BE2C (cell line): ENCODE results near the gene SLC7A5.
A peak's percentile ranks its signal among the peaks of the same experiment; 100 is the strongest.

Experiments used
- DNase-seq: peaks from one replicate; pipeline ENCODE4 v3.0.0-alpha.2; 2020
- H3K27me3 ChIP-seq: fragments of 250-450 bp; sonication (Bioruptor Pico); 2 replicates; pipeline ENCODE4 v1.5.1; 2020; ENCODE audit warnings: mild to moderate bottlenecking
- H3K36me3 ChIP-seq: fragments of 250-450 bp; sonication (Bioruptor Pico); 2 replicates; pipeline ENCODE4 v1.5.1; 2020; ENCODE audit warnings: mild to moderate bottlenecking
- H3K4me1 ChIP-seq: fragments of 250-450 bp; sonication (Bioruptor Pico); 2 replicates; pipeline ENCODE4 v1.5.1; 2020
- H3K4me3 ChIP-seq: 2 replicates; pipeline ENCODE4 v1.5.1; 2011; ENCODE audit warnings: low read depth, low read length
- H3K9me3 ChIP-seq: fragments of 250-450 bp; sonication (Bioruptor Pico); 2 replicates; pipeline ENCODE4 v1.5.1; 2020
- TF ChIP-seq, protein P1 (sequence below): IDR thresholded peaks from 2 replicates; pipeline ENCODE4 v1.5.1; 2012; ENCODE audit warnings: mild to moderate bottlenecking, low read depth, low read length

Gene SLC7A5

DNA sequence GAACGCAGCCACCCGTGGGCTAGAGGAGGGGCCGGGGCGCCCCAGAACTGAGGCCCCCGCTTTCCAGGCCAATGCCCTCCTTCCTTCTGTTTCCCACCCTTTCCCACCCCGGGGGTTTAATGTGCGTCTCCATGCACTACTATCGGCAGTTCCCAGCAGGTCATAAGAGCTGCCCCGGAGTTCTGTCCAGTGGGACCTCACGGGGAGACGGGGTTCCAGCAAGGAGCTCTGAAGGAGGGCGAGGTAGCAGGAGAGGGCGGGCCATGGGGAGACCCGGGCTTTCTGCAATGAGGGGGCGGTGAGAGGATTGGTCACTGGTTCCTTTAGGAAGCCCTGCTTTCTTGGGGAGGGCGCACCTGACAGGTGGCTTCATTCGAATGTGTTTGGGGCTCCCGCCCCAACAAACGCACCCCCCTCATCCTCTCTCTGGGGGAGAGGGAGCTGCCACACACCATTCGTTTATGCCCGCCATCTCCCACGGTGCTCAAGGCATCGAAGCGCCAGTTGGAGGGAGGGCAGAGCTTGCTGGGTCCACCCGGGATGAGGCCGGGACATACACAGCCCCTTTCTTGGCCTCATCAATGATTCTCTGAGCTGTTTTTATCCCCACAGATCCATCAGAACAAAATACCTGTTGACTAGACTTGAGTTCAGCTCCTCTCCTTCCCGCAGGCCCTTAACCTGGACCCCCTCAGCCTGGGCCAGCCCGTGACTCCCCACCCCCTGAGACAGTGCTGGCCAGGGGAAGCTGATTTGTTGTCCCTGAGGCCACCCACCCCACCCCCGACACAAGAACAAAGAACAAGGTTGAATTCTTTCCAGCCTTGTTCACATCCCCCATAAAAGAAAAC lies 44.1 kb downstream of the SLC7A5 start:
- TF ChIP-seq, protein P1, sequence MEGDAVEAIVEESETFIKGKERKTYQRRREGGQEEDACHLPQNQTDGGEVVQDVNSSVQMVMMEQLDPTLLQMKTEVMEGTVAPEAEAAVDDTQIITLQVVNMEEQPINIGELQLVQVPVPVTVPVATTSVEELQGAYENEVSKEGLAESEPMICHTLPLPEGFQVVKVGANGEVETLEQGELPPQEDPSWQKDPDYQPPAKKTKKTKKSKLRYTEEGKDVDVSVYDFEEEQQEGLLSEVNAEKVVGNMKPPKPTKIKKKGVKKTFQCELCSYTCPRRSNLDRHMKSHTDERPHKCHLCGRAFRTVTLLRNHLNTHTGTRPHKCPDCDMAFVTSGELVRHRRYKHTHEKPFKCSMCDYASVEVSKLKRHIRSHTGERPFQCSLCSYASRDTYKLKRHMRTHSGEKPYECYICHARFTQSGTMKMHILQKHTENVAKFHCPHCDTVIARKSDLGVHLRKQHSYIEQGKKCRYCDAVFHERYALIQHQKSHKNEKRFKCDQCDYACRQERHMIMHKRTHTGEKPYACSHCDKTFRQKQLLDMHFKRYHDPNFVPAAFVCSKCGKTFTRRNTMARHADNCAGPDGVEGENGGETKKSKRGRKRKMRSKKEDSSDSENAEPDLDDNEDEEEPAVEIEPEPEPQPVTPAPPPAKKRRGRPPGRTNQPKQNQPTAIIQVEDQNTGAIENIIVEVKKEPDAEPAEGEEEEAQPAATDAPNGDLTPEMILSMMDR: no peak
- peaks cover 18% of the 10 kb centered on the region for H3K4me1 ChIP-seq

DNA sequence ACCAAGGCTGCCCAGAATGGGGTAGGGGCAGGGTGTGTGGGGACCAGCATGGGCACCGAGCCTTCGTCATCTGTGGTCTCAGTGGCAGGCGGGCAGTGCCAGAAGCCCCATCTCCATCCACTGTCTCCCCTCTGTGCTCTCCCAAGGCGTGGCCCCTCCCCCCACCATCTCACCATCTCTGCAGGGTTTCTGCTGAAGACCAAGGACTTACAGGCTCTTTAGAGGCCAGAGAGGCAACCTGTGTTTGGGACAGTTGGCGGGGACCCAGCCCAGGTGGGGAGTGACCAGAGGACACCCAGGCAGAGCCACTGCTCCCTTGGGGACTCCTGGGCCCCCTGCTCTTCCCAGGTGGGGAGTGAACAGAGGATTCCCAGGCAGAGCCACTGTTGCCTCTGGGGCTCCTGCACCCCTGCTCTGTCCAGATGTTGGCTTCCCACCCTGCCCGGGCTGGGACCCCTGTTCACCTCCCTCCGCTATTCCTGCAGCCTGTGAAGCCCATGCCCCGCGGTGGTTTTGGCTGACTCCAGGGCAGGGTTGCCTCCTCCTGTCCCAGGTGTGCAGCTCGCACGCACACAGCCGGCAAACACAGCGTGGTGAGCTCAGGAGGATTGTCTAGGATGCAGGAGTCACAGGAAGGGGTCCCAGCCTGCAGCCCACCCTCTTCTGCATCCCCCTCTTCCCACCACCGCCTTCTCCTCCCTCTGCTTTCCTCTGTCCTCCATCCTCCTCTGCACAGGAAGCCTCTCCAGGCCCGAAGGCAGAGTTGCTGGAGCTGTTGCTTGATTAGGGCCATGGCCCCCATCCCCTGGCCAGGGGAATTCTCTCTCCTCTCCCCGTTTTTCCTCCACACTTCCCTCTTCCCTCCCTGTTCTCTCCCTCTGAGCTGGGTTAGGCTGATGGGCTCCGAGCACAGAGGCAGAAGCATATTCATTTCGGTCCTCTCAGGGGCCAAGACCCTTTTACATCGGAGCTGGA lies 45.0 kb downstream of the SLC7A5 start:
- H3K27me3 ChIP-seq: no peaks in the 10 kb centered on the region
- peaks cover 10% of the 10 kb centered on the region; the same call in 1 of the 2 replicates for H3K4me1 ChIP-seq
- peak; percentile 19 for DNase-seq
- H3K4me3 ChIP-seq: no peak overlapping the region
- H3K9me3 ChIP-seq: no peaks in the 10 kb centered on the region
- TF ChIP-seq, protein P1: no peak
- no peaks in the 10 kb centered on the region for H3K36me3 ChIP-seq

More for the DNA sequence above, 44.1 kb downstream of the SLC7A5 start:
- Histone ChIP-seq H3K4me3 (no peak overlapping the region), H3K9me3 (no peaks in the 10 kb centered on the region), H3K36me3 (peaks cover 8% of the 10 kb centered on the region), H3K27me3 (no peaks in the 10 kb centered on the region)
- no peak for DNase-seq

DNA sequence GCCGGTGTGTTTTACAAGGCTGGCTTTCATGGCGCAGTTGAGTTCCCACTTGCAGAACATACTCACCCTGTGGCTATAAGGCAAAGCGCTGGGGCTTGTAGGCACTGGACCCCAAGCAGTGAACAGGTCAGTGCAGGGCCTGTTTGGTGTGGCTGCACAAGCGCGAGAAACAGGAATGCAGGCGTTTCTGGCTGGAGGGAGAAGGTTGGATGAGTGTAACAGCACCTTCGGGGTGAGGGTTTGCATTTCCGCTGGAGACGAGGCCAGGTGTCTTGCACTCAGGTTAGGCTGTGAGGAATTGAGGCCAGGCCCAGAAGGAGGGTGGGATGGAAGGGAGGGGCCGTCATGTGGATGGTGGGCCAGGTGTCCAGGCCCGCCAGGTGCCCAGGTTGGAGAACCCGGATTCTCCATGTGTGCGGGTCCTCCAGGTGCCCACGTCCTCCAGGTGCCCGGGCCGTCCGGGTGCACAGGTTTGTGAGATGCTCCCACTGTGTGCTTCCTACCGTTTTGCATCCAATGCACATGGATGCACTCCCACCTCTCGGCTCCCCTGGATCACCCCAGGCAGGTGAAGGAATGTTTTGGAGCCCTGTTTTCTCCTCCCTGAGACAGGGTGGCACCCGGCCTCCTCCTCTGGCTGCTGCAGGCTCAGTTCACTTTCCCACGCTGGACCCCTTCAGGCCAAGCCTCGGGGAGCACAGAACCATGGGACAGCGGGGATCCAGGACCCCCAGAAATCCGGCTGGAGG lies 46.0 kb downstream of the SLC7A5 start:
- H3K27me3 ChIP-seq: no peaks in the 10 kb centered on the region
- no peaks in the 10 kb centered on the region for H3K36me3 ChIP-seq
- 0 out of 2 replicates have a peak, but pooled peaks cover 3% of the 10 kb centered on the region for H3K4me1 ChIP-seq
- DNase-seq: peak; percentile 8
- no peak overlapping the region for H3K4me3 ChIP-seq
- TF ChIP-seq, protein P1: no peak
- no peaks in the 10 kb centered on the region for H3K9me3 ChIP-seq

DNA sequence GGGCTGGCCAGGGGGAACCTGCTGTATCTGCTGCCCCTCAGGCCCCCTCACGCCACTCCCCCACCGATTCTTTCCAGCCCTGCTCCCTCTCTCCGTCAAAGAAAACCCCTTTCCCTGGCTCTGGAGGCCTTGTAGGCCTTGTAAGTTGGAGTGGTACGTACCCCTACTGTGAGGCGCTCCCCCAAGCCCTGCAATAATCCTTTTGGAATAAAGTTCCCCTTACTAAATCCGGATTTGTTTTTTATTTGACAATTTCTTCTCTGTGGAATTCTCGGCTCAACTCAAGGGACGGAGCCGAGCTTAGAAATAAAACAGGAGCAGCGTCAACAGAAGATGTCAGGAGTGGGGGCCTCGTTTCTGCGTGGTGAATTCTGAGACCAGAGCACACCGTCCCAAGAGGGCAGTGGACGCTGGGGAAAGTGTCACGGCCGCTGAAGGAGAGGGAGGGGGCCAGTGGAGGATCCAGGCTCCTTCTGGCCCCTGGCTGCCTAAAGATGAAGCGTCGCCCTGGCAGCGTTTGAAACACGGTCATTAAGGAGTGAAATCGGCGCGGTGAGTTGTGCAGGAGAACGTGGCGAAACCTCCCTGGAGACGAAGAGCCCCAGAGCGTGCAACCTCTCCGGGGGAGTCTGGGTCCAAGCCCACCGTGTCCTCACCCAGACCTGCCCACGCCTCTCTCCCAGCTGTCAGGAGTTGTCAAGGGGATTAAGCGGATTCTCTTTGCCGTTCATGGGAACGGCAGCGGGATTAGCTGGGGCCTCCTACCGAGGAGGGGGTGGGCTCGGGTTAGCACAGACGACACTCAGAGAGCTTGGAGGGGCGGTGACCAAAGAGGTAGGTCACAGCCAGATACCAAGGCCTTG lies 47.0 kb downstream of the SLC7A5 start:
- TF ChIP-seq, protein P1: no peak
- no peak overlapping the region for H3K4me3 ChIP-seq
- DNase-seq: peak; percentile 9
- no peaks in the 10 kb centered on the region for H3K36me3 ChIP-seq
- no peaks in the 10 kb centered on the region for H3K27me3 ChIP-seq
- no peaks in the 10 kb centered on the region for H3K9me3 ChIP-seq
- 0 out of 2 replicates have a peak, but pooled peaks cover 3% of the 10 kb centered on the region for H3K4me1 ChIP-seq
